Kidney (tissue), 14 donors: ENCODE results near the gene NPTX1. TPM values are rescaled to one million over a fixed set of nuclear protein-coding genes. Genes with fewer than 3 reads are reported as not detected.
A peak's percentile ranks its signal among the peaks of the same experiment; 100 is the strongest.

ENCODE experiments used
- DNase-seq, 5 donors: peaks; one replicate each; pipeline ENCODE4 v3.0.0-alpha.2; 2013 to 2020
- FAIRE-seq: peaks from 2 replicates; lab custom pipeline; 2012; peaks lifted over from hg19 to GRCh38; lab: Jason Lieb, UNC
- H3K27ac ChIP-seq, 2 donors: one replicate each; pipeline ENCODE4 v1.7.0; 2013; ENCODE audit warnings: low read depth in 2 of 2, low read length in 2 of 2, inconsistent platforms in 1 of 2
- H3K27me3 ChIP-seq: one replicate; pipeline ENCODE4 v1.7.1; 2013; ENCODE audit warnings: low read length, inconsistent platforms; ENCODE audit not compliant: control insufficient read depth, insufficient read depth
- H3K36me3 ChIP-seq, 3 donors: one replicate each; pipeline versions ENCODE4 v1.7.0 to v1.7.1; 2013; ENCODE audit warnings: low read length in 3 of 3, control low read depth in 1 of 3, inconsistent platforms in 1 of 3; ENCODE audit not compliant: insufficient read depth in 3 of 3, control insufficient read depth in 2 of 3
- H3K4me1 ChIP-seq, 3 donors: one replicate each; pipeline versions ENCODE4 v1.7.0 to v1.7.1; 2013; ENCODE audit warnings: low read length in 3 of 3, inconsistent platforms in 1 of 3, low read depth in 1 of 3; ENCODE audit not compliant: control insufficient read depth in 2 of 3, insufficient read depth in 2 of 3
- H3K4me3 ChIP-seq, 3 donors: one replicate each; pipeline versions ENCODE4 v1.7.0 to v1.8.1; 2013; ENCODE audit warnings: low read length in 3 of 3, control low read depth in 1 of 3, inconsistent platforms in 1 of 3
- H3K9ac ChIP-seq, 3 donors: one replicate each; pipeline versions ENCODE4 v1.7.0 to v1.7.1; 2013; ENCODE audit warnings: low read length in 3 of 3, control low read depth in 1 of 3, inconsistent platforms in 1 of 3
- H3K9me3 ChIP-seq, 3 donors: one replicate each; pipeline versions ENCODE4 v1.7.0 to v1.7.1; 2013; ENCODE audit warnings: low read length in 3 of 3, control low read depth in 1 of 3, inconsistent platforms in 1 of 3; ENCODE audit not compliant: control insufficient read depth in 2 of 3, insufficient read depth in 1 of 3
- CTCF ChIP-seq: IDR thresholded peaks from 3 replicates; pipeline ENCODE4 v1.5.1; 2012; ENCODE audit warnings: mild to moderate bottlenecking, moderate library complexity, borderline replicate concordance; ENCODE audit not compliant: insufficient read depth; ENCODE audit errors: extremely low read depth
- intact Hi-C: fragments of 100-400 bp; cut with DNase I; formaldehyde crosslinking; loops from one replicate; pipeline ENCODE4 v1.11.1; 2022
- microRNA-seq: library from miRNA; unstranded; fragments of <30 nt; microRNA quantifications from one replicate; pipeline ENCODE4 v1.2.0, GENCODE V29; 2020
- polyA plus RNA-seq: library from polyadenylated mRNA; stranded (reverse); fragments of 350-450 nt; fragmentation: Illumina TruSeq; extraction: RNeasy Lipid Tissue Mini Kit (QIAGEN cat#74804); gene quantifications from one replicate; pipeline ENCODE4 v1.2.3, GENCODE V29; 2014; ENCODE audit warnings: low read depth, low replicate concordance; ENCODE audit not compliant: insufficient read depth
- total RNA-seq: library from RNA; stranded (reverse); fragmentation: NEBNext Ultra II Directional; extraction: Animal tissue kit (Norgen Biotek cat#: 25700); gene quantifications from one replicate; pipeline ENCODE4 v1.2.1, GENCODE V29; 2021
- donor health status: control.
- donor health status: control.
- donor health status: control.
- donor health status: control.
- donor health status: control.
- donor health status: DM: yes; HTN: yes; CAD: no.
- donor health status: Normal renal cell carcinoma (clear cell type).

The NPTX1 gene
- total and polyA plus RNA-seq, 2 donors from 2014 or later: 0.31 to 0.39 TPM

- Histone ChIP-seq H3K36me3 (peaks cover 0 to 4% (median 3%) of the 10 kb centered on the region in 3 donors), H3K9me3 (no peaks in the 10 kb centered on the region), H3K4me3 (no peak overlapping the region), H3K9ac (no peak overlapping the region), H3K27ac (no peak overlapping the region), H3K27me3 (no peaks in the 10 kb centered on the region), H3K4me1 (peaks cover 0 to 4% (median 0%) of the 10 kb centered on the region in 3 donors)
- TF ChIP-seq CTCF: no peak
- DNase-seq: peak in 1 of 5 donors; percentile 76
- intact Hi-C loops: loop anchor here (10.0 kb wide), 2 partner anchors 153 to 543 kb away; no protein-coding TSS in a partner anchor
- no peak for FAIRE-seq
Observed at GRCh38 chr17:80421381-80422090, 54.9 kb downstream of the NPTX1 start.

- intact Hi-C loops: no loop called here
- H3K36me3 ChIP-seq: peaks cover 0 to 4% (median 3%) of the 10 kb centered on the region in 3 donors
- no peaks in the 10 kb centered on the region for H3K27me3 ChIP-seq
- no peak overlapping the region for H3K27ac ChIP-seq
- no peak overlapping the region for H3K4me3 ChIP-seq
- FAIRE-seq: no peak
- H3K4me1 ChIP-seq: peaks cover 0 to 13% (median 3%) of the 10 kb centered on the region in 3 donors
- no peaks in the 10 kb centered on the region for H3K9me3 ChIP-seq
- DNase-seq: no peak
- no peak overlapping the region for H3K9ac ChIP-seq
- TF ChIP-seq CTCF: no peak
Observed at GRCh38 chr17:80419255-80419654, 57.2 kb downstream of the NPTX1 start.

GRCh38 chr17:80418589-80418988, 57.8 kb downstream of the NPTX1 start:
- no peaks in the 10 kb centered on the region for H3K27me3 ChIP-seq
- intact Hi-C loops: no loop called here
- peaks cover 0 to 13% (median 3%) of the 10 kb centered on the region in 3 donors for H3K4me1 ChIP-seq
- H3K9me3 ChIP-seq: no peaks in the 10 kb centered on the region
- peaks cover 0 to 4% (median 3%) of the 10 kb centered on the region in 3 donors for H3K36me3 ChIP-seq
- H3K27ac ChIP-seq: no peak overlapping the region
- no peak for TF ChIP-seq CTCF
- no peak overlapping the region for H3K9ac ChIP-seq
- no peak for DNase-seq
- FAIRE-seq: no peak
- H3K4me3 ChIP-seq: no peak overlapping the region

Small RNA genes lying within 50 kb of the gene (microRNA-seq; reads per million reads assigned to microRNA genes)
- not detected for gene MIR4730

Other genes starting within 250 kb of the NPTX1 start
- gene RNF213, start 215.8 kb downstream of the NPTX1 start, total RNA-seq: 276 TPM
- 43.4 TPM for gene RNF213, start 215.8 kb downstream of the NPTX1 start, polyA plus RNA-seq
- 28.0 TPM for gene ENDOV, start 61.4 kb downstream of the NPTX1 start, total RNA-seq
- gene ENDOV, start 61.4 kb downstream of the NPTX1 start, polyA plus RNA-seq: 20.3 TPM
- 37.6 TPM for gene RPTOR, start 68.2 kb upstream of the NPTX1 start, total RNA-seq
- 5.5 TPM for gene RPTOR, start 68.2 kb upstream of the NPTX1 start, polyA plus RNA-seq